SK-N-SH (cell line): Measurements from ENCODE around the gene ZNRF1. TPM values are rescaled to one million over a fixed set of nuclear protein-coding genes. Genes with fewer than 3 reads are reported as not detected.

Source experiments
- CTCF ChIA-PET: fragments of 300-600, 350-600 bp; formaldehyde crosslinking; extraction: SDS; loops from one replicate; lab custom pipeline; 2021; lab: Yijun Ruan, JAX
- POLR2A ChIA-PET: fragments of 350-600 bp; sonication (Branson Sonifier 250); formaldehyde crosslinking; extraction: SDS; loops from one replicate; lab custom pipeline; 2020; ENCODE audit warnings: antibody characterized with exemption, inconsistent platforms; lab: Yijun Ruan, JAX
- DNase-seq: peaks from one replicate; pipeline ENCODE4 v3.0.0; 2012
- H2AFZ ChIP-seq: fragments of 200-600 bp; sonication (generic); 2 replicates; pipeline ENCODE4 v1.8.1; 2016; ENCODE audit warnings: antibody characterized with exemption, mild to moderate bottlenecking, low read depth
- H3F3A ChIP-seq: fragments of 200-600 bp; sonication (generic); replicated peaks from 2 replicates; pipeline ENCODE3; 2016; ENCODE audit warnings: antibody characterized with exemption, mild to moderate bottlenecking; ENCODE audit not compliant: insufficient read depth
- H3K27ac ChIP-seq, 2 experiments: fragments of 200-500 bp in 1 of 2; fragments of 200-600 bp in 1 of 2; sonication (Bioruptor generic) in 1 of 2; sonication (generic), shearing (Covaris generic) in 1 of 2; 2 replicates each; pipeline versions ENCODE4 v1.5.1 to v1.6.1; 2014 to 2016; ENCODE audit warnings: low read depth in 2 of 2, inconsistent platforms in 1 of 2, low read length in 1 of 2, mild to moderate bottlenecking in 1 of 2, mixed read lengths in 1 of 2
- H3K27me3 ChIP-seq: fragments of 200-600 bp; sonication (generic), shearing (Covaris generic); 2 replicates; pipeline ENCODE4 v1.6.1; 2016; ENCODE audit warnings: mixed run types; ENCODE audit not compliant: insufficient read depth
- H3K36me3 ChIP-seq, 2 experiments: fragments of 200-500 bp in 1 of 2; fragments of 200-600 bp in 1 of 2; sonication (Bioruptor generic) in 1 of 2; sonication (generic) in 1 of 2; replicated peaks in 1 of 2; 2 replicates each; pipeline versions ENCODE3 to v1.5.1; 2014 to 2016; ENCODE audit warnings: low read length in 1 of 2, mild to moderate bottlenecking in 1 of 2; ENCODE audit not compliant: insufficient read depth in 2 of 2, control insufficient read depth in 1 of 2
- H3K4me1 ChIP-seq, 2 experiments: fragments of 200-500 bp in 1 of 2; fragments of 200-600 bp in 1 of 2; sonication (Bioruptor generic) in 1 of 2; sonication (generic), shearing (Covaris generic) in 1 of 2; 2 replicates each; pipeline versions ENCODE4 v1.5.1 to v1.6.1; 2014 to 2016; ENCODE audit warnings: low read depth in 1 of 2, low read length in 1 of 2, mixed run types in 1 of 2; ENCODE audit not compliant: insufficient read depth in 2 of 2, control insufficient read depth in 1 of 2
- H3K4me2 ChIP-seq: fragments of 200-600 bp; sonication (generic), shearing (Covaris generic); 2 replicates; pipeline ENCODE4 v1.6.1; 2017; ENCODE audit warnings: mixed run types
- H3K4me3 ChIP-seq, 2 experiments: fragments of 200-500 bp in 1 of 2; fragments of 200-600 bp in 1 of 2; sonication (Bioruptor generic) in 1 of 2; sonication (generic), shearing (Covaris generic) in 1 of 2; 2 replicates each; pipeline versions ENCODE4 v1.5.1 to v1.8.1; 2014 to 2016; ENCODE audit warnings: low read depth in 2 of 2, inconsistent platforms in 1 of 2, low read length in 1 of 2, mild to moderate bottlenecking in 1 of 2, mixed read lengths in 1 of 2, moderate library complexity in 1 of 2
- H3K79me2 ChIP-seq: fragments of 200-600 bp; sonication (generic); 2 replicates; pipeline ENCODE4 v1.8.1; 2017; ENCODE audit warnings: mild to moderate bottlenecking; ENCODE audit not compliant: insufficient read depth
- H3K9ac ChIP-seq: fragments of 200-600 bp; sonication (generic); 2 replicates; pipeline ENCODE4 v1.6.1; 2017; ENCODE audit warnings: mixed run types
- H3K9me2 ChIP-seq: fragments of 200-600 bp; sonication (generic); 2 replicates; pipeline ENCODE4 v1.6.1; 2017; ENCODE audit warnings: mixed run types
- H3K9me3 ChIP-seq: fragments of 200-600 bp; sonication (generic); 2 replicates; pipeline ENCODE4 v1.6.1; 2017; ENCODE audit warnings: mixed run types, mild to moderate bottlenecking, moderate library complexity
- H4K20me1 ChIP-seq: fragments of 200-600 bp; sonication (generic); 2 replicates; pipeline ENCODE4 v1.6.1; 2017; ENCODE audit warnings: mild to moderate bottlenecking, mixed run types; ENCODE audit not compliant: insufficient read depth
- EP300 ChIP-seq, 2 experiments: IDR thresholded peaks; 2 replicates each; pipeline versions ENCODE4 v1.4.0 to v1.6.1; 2012; ENCODE audit warnings: borderline replicate concordance in 1 of 2, low read depth in 1 of 2, low read length in 1 of 2
- FOSL2 ChIP-seq: IDR thresholded peaks from 2 replicates; pipeline ENCODE4 v1.4.0; 2012; ENCODE audit warnings: low read depth, mild to moderate bottlenecking, moderate library complexity, borderline replicate concordance
- FOXM1 ChIP-seq: IDR thresholded peaks from 2 replicates; pipeline ENCODE4 v1.4.0; 2012; ENCODE audit warnings: low read depth, mild to moderate bottlenecking
- JUND ChIP-seq: IDR thresholded peaks from 2 replicates; pipeline ENCODE4 v1.4.0; 2012
- MAX ChIP-seq: IDR thresholded peaks from 2 replicates; pipeline ENCODE4 v1.4.0; 2012; ENCODE audit warnings: low read depth
- MXI1 ChIP-seq: IDR thresholded peaks from 2 replicates; pipeline ENCODE4 v1.6.1; 2012; ENCODE audit warnings: mild to moderate bottlenecking, low read depth, low read length, improper control_type of control experiment
- NFIC ChIP-seq: IDR thresholded peaks from 2 replicates; pipeline ENCODE4 v1.4.0; 2012; ENCODE audit warnings: borderline replicate concordance
- NRF1 ChIP-seq: IDR thresholded peaks from 2 replicates; pipeline ENCODE4 v1.6.1; 2012; ENCODE audit warnings: low read depth, mild to moderate bottlenecking, low read length
- POLR2AphosphoS5 ChIP-seq: IDR thresholded peaks from 2 replicates; pipeline ENCODE4 v1.6.1; 2012; ENCODE audit warnings: low read depth, low read length
- RAD21 ChIP-seq: IDR thresholded peaks from 2 replicates; pipeline ENCODE4 v1.6.1; 2012; ENCODE audit warnings: mild to moderate bottlenecking, low read length
- RCOR1 ChIP-seq: fragments of 150-350 bp; IDR thresholded peaks from 2 replicates; pipeline ENCODE4 v1.6.1; 2017; ENCODE audit warnings: antibody characterized with exemption, low read length
- RFX5 ChIP-seq: IDR thresholded peaks from 2 replicates; pipeline ENCODE4 v1.6.1; 2012; ENCODE audit warnings: mild to moderate bottlenecking, improper control_type of control experiment, low read length
- RXRA ChIP-seq: IDR thresholded peaks from 2 replicates; pipeline ENCODE4 v1.4.0; 2012; ENCODE audit warnings: low read depth, mild to moderate bottlenecking, borderline replicate concordance
- SMC3 ChIP-seq: IDR thresholded peaks from 2 replicates; pipeline ENCODE4 v1.6.1; 2012; ENCODE audit warnings: low read depth, low read length, improper control_type of control experiment
- TAF1 ChIP-seq: IDR thresholded peaks from 2 replicates; pipeline ENCODE4 v1.6.1; 2012; ENCODE audit warnings: low read depth, mild to moderate bottlenecking, low read length, moderate library complexity, borderline replicate concordance
- TCF12 ChIP-seq: IDR thresholded peaks from 2 replicates; pipeline ENCODE4 v1.4.0; 2012
- TEAD4 ChIP-seq: IDR thresholded peaks from 2 replicates; pipeline ENCODE4 v1.4.0; 2012; ENCODE audit warnings: mild to moderate bottlenecking, borderline replicate concordance; ENCODE audit not compliant: insufficient read depth
- YY1 ChIP-seq: IDR thresholded peaks from 2 replicates; pipeline ENCODE4 v1.4.0; 2012; ENCODE audit warnings: low read depth, mild to moderate bottlenecking
- WGBS: methylation state at CpG from one replicate; pipeline ENCODE4 v1.1.6; 2017; ENCODE audit warnings: low lambda C conversion rate; 5-methylcytosine and 5-hydroxymethylcytosine counted together
- polyA plus RNA-seq, 3 experiments: library from polyadenylated mRNA; depleted of rRNA; stranded (reverse); fragments of >200 nt; gene quantifications; 2 replicates each; pipeline ENCODE4 v1.2.3, GENCODE V29; 2012
- TF ChIP-seq, protein P1 (sequence below): fragments of 200-600 bp; sonication (generic); IDR thresholded peaks from 2 replicates; pipeline ENCODE4 v1.6.1; 2017; ENCODE audit warnings: antibody characterized with exemption, mild to moderate bottlenecking, moderate library complexity

Gene ZNRF1
- polyA plus RNA-seq (2012; rRNA removed) = 20.6 and 23.7 TPM in 2 replicates
- 18.6 and 19.8 TPM in 2 replicates for polyA plus RNA-seq (2012; cell fraction: cytosol; rRNA removed)
- polyA plus RNA-seq (2012; cell fraction: nucleus; rRNA removed) = 35.4 and 43.3 TPM in 2 replicates

GRCh38 chr16:74998481-74999218 lies at the start of gene ZNRF1:
TSS of gene ZNRF1 (plus strand) at chr16:74999024. CDS start at chr16:74999672, 648 bp downstream.
- peaks cover 0 to 26% of the 10 kb centered on the region in 2 experiments; a peak in 3 of 4 replicates for H3K4me1 ChIP-seq
- H3K36me3 ChIP-seq = no peaks in the 10 kb centered on the region
- ChIA-PET CTCF (interaction anchor here (0.6 to 6.2 kb wide), 47 partner anchors 9 to 230 kb away, joined by 3 to 182 read pairs (median 5); partner anchors contain the start of genes LDHD and WDR59), POLR2A (interaction anchor here (1.0 to 1.2 kb wide), 2 partner anchors 107 to 112 kb away, joined by 4 to 12 read pairs; no protein-coding TSS in a partner anchor)
- no peaks in the 10 kb centered on the region for H3K9me2 ChIP-seq
- peak within 1 kb of the TSS; percentile 84 for H3K4me2 ChIP-seq
- H3K9me3 ChIP-seq = no peaks in the 10 kb centered on the region
- TF ChIP-seq TAF1 = no peak; the same call in 1 of the 2 replicates
- 0 out of 2 replicates have a peak, but pooled peaks have one; percentile 16 for TF ChIP-seq YY1
- peak; percentile 23; the same call in 1 of the 2 replicates for TF ChIP-seq POLR2AphosphoS5
- 0 out of 2 replicates have a peak, but pooled peaks have one; percentile 9 for TF ChIP-seq RXRA
- TF ChIP-seq FOSL2 = no peak
- peak; percentile 77 for TF ChIP-seq RAD21
- TF ChIP-seq NRF1 = peak; percentile 68
- no peak for TF ChIP-seq TEAD4
- 0 out of 2 replicates have a peak, but pooled peaks have one; percentile 18 for TF ChIP-seq RFX5
- no peak for TF ChIP-seq JUND
- TF ChIP-seq, protein P1, sequence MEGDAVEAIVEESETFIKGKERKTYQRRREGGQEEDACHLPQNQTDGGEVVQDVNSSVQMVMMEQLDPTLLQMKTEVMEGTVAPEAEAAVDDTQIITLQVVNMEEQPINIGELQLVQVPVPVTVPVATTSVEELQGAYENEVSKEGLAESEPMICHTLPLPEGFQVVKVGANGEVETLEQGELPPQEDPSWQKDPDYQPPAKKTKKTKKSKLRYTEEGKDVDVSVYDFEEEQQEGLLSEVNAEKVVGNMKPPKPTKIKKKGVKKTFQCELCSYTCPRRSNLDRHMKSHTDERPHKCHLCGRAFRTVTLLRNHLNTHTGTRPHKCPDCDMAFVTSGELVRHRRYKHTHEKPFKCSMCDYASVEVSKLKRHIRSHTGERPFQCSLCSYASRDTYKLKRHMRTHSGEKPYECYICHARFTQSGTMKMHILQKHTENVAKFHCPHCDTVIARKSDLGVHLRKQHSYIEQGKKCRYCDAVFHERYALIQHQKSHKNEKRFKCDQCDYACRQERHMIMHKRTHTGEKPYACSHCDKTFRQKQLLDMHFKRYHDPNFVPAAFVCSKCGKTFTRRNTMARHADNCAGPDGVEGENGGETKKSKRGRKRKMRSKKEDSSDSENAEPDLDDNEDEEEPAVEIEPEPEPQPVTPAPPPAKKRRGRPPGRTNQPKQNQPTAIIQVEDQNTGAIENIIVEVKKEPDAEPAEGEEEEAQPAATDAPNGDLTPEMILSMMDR = peak; percentile 79
- TF ChIP-seq NFIC = no peak
- TF ChIP-seq MAX = peak; percentile 36; the same call in 1 of the 2 replicates
- peak; percentile 86 for TF ChIP-seq SMC3
- peak; percentile 22; the same call in 1 of the 2 replicates for TF ChIP-seq TCF12
- 0 out of 4 replicates have a peak, but pooled peaks of 1 of the 2 experiments have one; percentile 22 for TF ChIP-seq EP300 (IDR thresholded peaks at IDR 0.05; ENCODE audit: borderline replicate concordance in 1 of 2, low read depth in 1 of 2, low read length in 1 of 2)
- TF ChIP-seq MXI1 = 0 out of 2 replicates have a peak, but pooled peaks have one; percentile 5
- TF ChIP-seq RCOR1 = no peak
- no peak for TF ChIP-seq FOXM1
- peaks cover 40% of the 10 kb centered on the region for H4K20me1 ChIP-seq
- H3K9ac ChIP-seq = peak within 1 kb of the TSS; percentile 83
- H3K79me2 ChIP-seq = peaks cover 45% of the 10 kb centered on the region
- DNase-seq = peak; percentile 98
- peaks cover 8% of the 10 kb centered on the region for H3F3A ChIP-seq
- H3K27ac ChIP-seq = peak within 1 kb of the TSS; percentile 31 to 80; a peak in 3 of 4 replicates
- peak within 1 kb of the TSS; percentile 27 for H2AFZ ChIP-seq
- H3K4me3 ChIP-seq = peak within 1 kb of the TSS; percentile 72 to 76
- WGBS = 9% methylated on average over 30 of the region's 73 CpGs
- H3K27me3 ChIP-seq = no peaks in the 10 kb centered on the region
